ENCODE measurements around the gene PTK7. TPM values are rescaled to one million over a fixed set of nuclear protein-coding genes. Genes with fewer than 3 reads are reported as not detected.

The PTK7 gene
- total and polyA plus RNA-seq, 2 donors from 2014 or later: 26.0 to 55.2 TPM

- Histone ChIP-seq H3K36me3 (ENCODE audit: control insufficient read depth in 2 of 3, insufficient read depth in 3 of 3, low read length in 3 of 3) (peaks cover 0 to 8% (median 0%) of the 10 kb centered on the region in 3 donors), H3K27ac (ENCODE audit: low read depth in 2 of 2, low read length in 2 of 2) (no peak overlapping the region), H3K27me3 (ENCODE audit: control insufficient read depth, insufficient read depth, low read length) (no peaks in the 10 kb centered on the region), H3K4me3 (ENCODE audit: low read length in 3 of 3) (no peak overlapping the region), H3K4me1 (ENCODE audit: control insufficient read depth in 2 of 3, insufficient read depth in 2 of 3, low read depth in 1 of 3, low read length in 3 of 3) (peaks cover 0 to 7% (median 3%) of the 10 kb centered on the region in 3 donors), H3K9me3 (ENCODE audit: control insufficient read depth in 2 of 3, insufficient read depth in 1 of 3, low read length in 3 of 3) (no peaks in the 10 kb centered on the region), H3K9ac (ENCODE audit: low read length in 3 of 3) (no peak overlapping the region)
- FAIRE-seq (no peak), DNase-seq (peak in 1 of 5 donors; percentile 17)
- no peak for TF ChIP-seq CTCF (IDR thresholded peaks at IDR 0.05; ENCODE audit: borderline replicate concordance, extremely low read depth, insufficient read depth)
- intact Hi-C loops (cut with DNase I): no loop called here
Measured at GRCh38 chr6:43146709-43147688, 70.9 kb downstream of the PTK7 start.

GRCh38 chr6:43147691-43148477 lies 71.8 kb downstream of the PTK7 start:
- H3K4me1 ChIP-seq (ENCODE audit: control insufficient read depth in 2 of 3, insufficient read depth in 2 of 3, low read depth in 1 of 3, low read length in 3 of 3): peaks cover 0 to 7% (median 3%) of the 10 kb centered on the region in 3 donors
- H3K9ac ChIP-seq (ENCODE audit: low read length in 3 of 3): no peak overlapping the region
- no peak overlapping the region for H3K4me3 ChIP-seq (ENCODE audit: low read length in 3 of 3)
- intact Hi-C loops (cut with DNase I): no loop called here
- no peak for FAIRE-seq
- H3K36me3 ChIP-seq (ENCODE audit: control insufficient read depth in 2 of 3, insufficient read depth in 3 of 3, low read length in 3 of 3): peaks cover 0 to 8% (median 0%) of the 10 kb centered on the region in 3 donors
- DNase-seq: peak in 1 of 5 donors; percentile 22
- H3K9me3 ChIP-seq (ENCODE audit: control insufficient read depth in 2 of 3, insufficient read depth in 1 of 3, low read length in 3 of 3): no peaks in the 10 kb centered on the region
- TF ChIP-seq CTCF (IDR thresholded peaks at IDR 0.05; ENCODE audit: borderline replicate concordance, extremely low read depth, insufficient read depth): no peak
- no peak overlapping the region for H3K27ac ChIP-seq (ENCODE audit: low read depth in 2 of 2, low read length in 2 of 2)
- no peaks in the 10 kb centered on the region for H3K27me3 ChIP-seq (ENCODE audit: control insufficient read depth, insufficient read depth, low read length)

- H3K4me3 ChIP-seq (ENCODE audit: low read length in 3 of 3): no peak overlapping the region
- DNase-seq: no peak
- intact Hi-C loops (cut with DNase I): no loop called here
- H3K9me3 ChIP-seq (ENCODE audit: control insufficient read depth in 2 of 3, insufficient read depth in 1 of 3, low read length in 3 of 3): no peaks in the 10 kb centered on the region
- no peak for FAIRE-seq
- H3K4me1 ChIP-seq (ENCODE audit: control insufficient read depth in 2 of 3, insufficient read depth in 2 of 3, low read depth in 1 of 3, low read length in 3 of 3): no peaks in the 10 kb centered on the region
- H3K36me3 ChIP-seq (ENCODE audit: control insufficient read depth in 2 of 3, insufficient read depth in 3 of 3, low read length in 3 of 3): peaks cover 0 to 8% (median 0%) of the 10 kb centered on the region in 3 donors
- no peaks in the 10 kb centered on the region for H3K27me3 ChIP-seq (ENCODE audit: control insufficient read depth, insufficient read depth, low read length)
- H3K27ac ChIP-seq (ENCODE audit: low read depth in 2 of 2, low read length in 2 of 2): no peak overlapping the region
- H3K9ac ChIP-seq (ENCODE audit: low read length in 3 of 3): no peak overlapping the region
- no peak for TF ChIP-seq CTCF (IDR thresholded peaks at IDR 0.05; ENCODE audit: borderline replicate concordance, extremely low read depth, insufficient read depth)
Measured at GRCh38 chr6:43149265-43149664, 73.2 kb downstream of the PTK7 start.
